ENCODE data around the gene PICALM. TPM values are rescaled to one million over a fixed set of nuclear protein-coding genes. Genes with fewer than 3 reads are reported as not detected.

Gene PICALM
- total RNA-seq, 4 donors from 2014 or later = 287 to 339 (median 313) TPM

- H3K4me1 ChIP-seq = peaks cover 0 to 87% (median 51%) of the 10 kb centered on the region in 4 donors
- no peak for DNase-seq (ENCODE audit: low spot score in 2 of 2)
These were observed 21.5 kb downstream of the PICALM start for GRCh38 chr11:86047275-86047991.

GRCh38 chr11:86046116-86046515 is 22.8 kb downstream of the PICALM start:
- Histone ChIP-seq H3K27ac (no peak overlapping the region), H3K27me3 (no peaks in the 10 kb centered on the region), H3K9me3 (no peaks in the 10 kb centered on the region), H3K36me3 (no peaks in the 10 kb centered on the region), H3K4me3 (no peak overlapping the region), H3K4me1 (peaks cover 0 to 93% (median 53%) of the 10 kb centered on the region in 4 donors)
- no peak for TF ChIP-seq EP300 (IDR thresholded peaks at IDR 0.05)
- no peak for TF ChIP-seq CTCF (IDR thresholded peaks at IDR 0.05)
- TF ChIP-seq POLR2A (IDR thresholded peaks at IDR 0.05) = no peak
- WGBS, 2 donors = 79 to 86% methylated on average over 1 of the region's 1 CpG
- DNase-seq (ENCODE audit: low spot score in 2 of 2) = no peak

More at GRCh38 chr11:86047275-86047991, 21.5 kb downstream of the PICALM start:
- TF ChIP-seq CTCF (IDR thresholded peaks at IDR 0.05) = no peak
- H3K9me3 ChIP-seq = no peaks in the 10 kb centered on the region
- no peaks in the 10 kb centered on the region for H3K27me3 ChIP-seq
- no peak overlapping the region for H3K4me3 ChIP-seq
- no peak overlapping the region for H3K27ac ChIP-seq
- WGBS, 2 donors = 86 to 91% methylated on average over 10 of the region's 10 CpGs
- H3K36me3 ChIP-seq = no peaks in the 10 kb centered on the region

GRCh38 chr11:86043765-86044503 is 24.9 kb downstream of the PICALM start:
- H3K4me1 ChIP-seq = peaks cover 0 to 89% (median 58%) of the 10 kb centered on the region in 4 donors
- DNase-seq (ENCODE audit: low spot score in 2 of 2) = no peak
- H3K27ac ChIP-seq = peak overlapping the region; percentile 28 to 83 (median 62)
- H3K4me3 ChIP-seq = no peak overlapping the region
- H3K36me3 ChIP-seq = no peaks in the 10 kb centered on the region
- no peaks in the 10 kb centered on the region for H3K27me3 ChIP-seq
- TF ChIP-seq POLR2A (IDR thresholded peaks at IDR 0.05) = no peak
- TF ChIP-seq CTCF (IDR thresholded peaks at IDR 0.05) = no peak
- TF ChIP-seq EP300 (IDR thresholded peaks at IDR 0.05) = no peak
- 45 to 51% methylated on average over 9 of the region's 9 CpGs for WGBS, 2 donors
- H3K9me3 ChIP-seq = no peaks in the 10 kb centered on the region

- H3K27me3 ChIP-seq = no peaks in the 10 kb centered on the region
- no peaks in the 10 kb centered on the region for H3K36me3 ChIP-seq
- TF ChIP-seq POLR2A (IDR thresholded peaks at IDR 0.05) (no peak), EP300 (IDR thresholded peaks at IDR 0.05) (peak in 1 of 2 donors; percentile 69), CTCF (IDR thresholded peaks at IDR 0.05) (peak; percentile 80 to 95 (median 90))
- peak; percentile 39 to 99 for DNase-seq (ENCODE audit: low spot score in 2 of 2)
- H3K4me3 ChIP-seq = peak overlapping the region in 1 of 4 donors; percentile 26
- peak overlapping the region in 2 of 4 donors; percentile 49 to 80 for H3K27ac ChIP-seq
- WGBS, 2 donors = 1 to 3% methylated on average over 2 of the region's 2 CpGs
- peaks cover 0 to 75% (median 51%) of the 10 kb centered on the region in 4 donors for H3K4me1 ChIP-seq
- H3K9me3 ChIP-seq = no peaks in the 10 kb centered on the region
These were observed 26.9 kb downstream of the PICALM start for GRCh38 chr11:86041975-86042378.

All from tibial nerve (tissue), 4 donors.